Astrocyte (in vitro differentiated cells and primary cell): Measurements from ENCODE around the gene GPATCH3.

Experiments
- CTCF ChIP-seq: IDR thresholded peaks from 2 replicates; pipeline ENCODE4 v1.5.1; 2011; ENCODE audit warnings: low read depth, mild to moderate bottlenecking, inconsistent platforms, low read length, moderate library complexity; ENCODE audit not compliant: insufficient read depth
- EZH2 ChIP-seq: IDR thresholded peaks from 2 replicates; pipeline ENCODE4 v1.6.1; 2012; ENCODE audit warnings: mild to moderate bottlenecking, low read length, inconsistent platforms; ENCODE audit not compliant: insufficient read depth

GRCh38 chr1:26858891-26859640 lies 41.2 kb downstream of the GPATCH3 start:
- TF ChIP-seq CTCF = no peak
- no peak for TF ChIP-seq EZH2
